GM18505 (cell line): ENCODE measurements around the gene TRIM47.

Source experiments
- ATAC-seq: cut with Tn5 transposase; IDR thresholded peaks from one replicate; pipeline ENCODE4 v1.9.1; 2021; ENCODE audit not compliant: unreplicated experiment
- POLR2A ChIP-seq: IDR thresholded peaks from 4 replicates; pipeline ENCODE4 v1.6.1; 2011; ENCODE audit warnings: borderline replicate concordance; ENCODE audit not compliant: insufficient read depth, insufficient read length; ENCODE audit errors: extremely low read depth

The TRIM47 gene

GRCh38 chr17:75917141-75917916, 38.9 kb upstream of the TRIM47 start:
- ATAC-seq = no peak
- no peak for TF ChIP-seq POLR2A

- TF ChIP-seq POLR2A = no peak
- ATAC-seq = no peak
These were observed 36.9 kb upstream of the TRIM47 start for GRCh38 chr17:75915268-75915667.

GRCh38 chr17:75914643-75915267, 36.4 kb upstream of the TRIM47 start:
- ATAC-seq = no peak
- no peak for TF ChIP-seq POLR2A

DNA sequence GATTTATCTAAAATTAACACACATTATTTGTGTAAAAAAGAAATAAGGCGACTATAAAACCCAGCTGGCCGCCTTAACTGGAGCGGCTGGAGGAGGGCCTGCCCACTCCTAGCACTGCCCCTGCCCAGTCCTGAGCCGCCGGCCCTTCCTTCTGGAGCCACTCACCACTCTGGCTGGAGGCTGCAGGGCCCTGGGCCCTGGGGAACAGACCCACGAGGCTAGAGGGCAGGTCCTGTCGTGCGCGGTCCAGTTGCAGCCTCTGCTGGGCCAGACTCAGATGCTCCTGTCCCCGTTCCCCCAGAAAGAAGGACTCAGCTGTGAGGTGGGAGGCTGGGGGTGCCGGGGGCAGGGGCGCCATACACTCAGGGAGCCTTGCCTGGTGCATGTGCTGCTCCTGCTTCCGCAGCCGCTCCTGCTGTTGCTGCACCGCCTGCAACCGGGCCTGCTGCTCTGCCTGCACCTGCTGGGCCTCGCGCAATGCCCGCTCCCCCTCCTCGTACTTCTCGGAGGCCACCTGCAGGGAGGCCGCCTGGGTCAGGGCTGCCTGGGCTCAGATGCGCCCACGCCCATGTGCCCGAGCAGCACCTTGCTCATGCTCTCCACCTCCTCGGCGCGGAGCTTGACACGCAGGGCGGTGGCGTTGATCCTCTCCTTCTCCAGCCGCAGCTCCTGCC, 35.3 kb upstream of the TRIM47 start:
- TF ChIP-seq POLR2A = no peak
- no peak for ATAC-seq

GRCh38 chr17:75910699-75911098, 32.3 kb upstream of the TRIM47 start:
- TF ChIP-seq POLR2A = no peak
- ATAC-seq = no peak

DNA sequence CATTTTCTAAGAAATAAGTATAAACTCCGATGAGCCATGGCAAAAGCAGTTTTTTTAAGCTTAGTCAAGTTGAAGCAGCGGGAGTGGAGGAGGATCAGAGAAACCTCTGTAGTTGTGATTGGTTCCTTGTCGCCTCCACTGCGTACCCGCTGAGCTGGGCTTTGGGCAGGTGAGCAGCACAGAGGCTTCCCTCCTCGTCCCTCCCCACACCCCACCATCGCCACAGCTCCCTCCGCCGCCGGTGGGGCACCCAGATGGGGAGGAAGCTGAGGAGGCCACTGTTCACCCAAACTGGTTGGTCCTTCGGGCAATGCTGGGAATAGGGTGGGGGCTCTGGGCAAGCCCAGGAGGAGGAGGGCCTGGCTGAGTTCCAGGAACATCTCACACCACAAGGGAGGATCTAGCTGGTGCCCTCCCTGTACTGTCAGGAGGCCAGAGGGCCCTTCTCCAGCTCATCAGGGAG, 31.5 kb upstream of the TRIM47 start:
- no peak for ATAC-seq

GRCh38 chr17:75909051-75909811, 30.9 kb upstream of the TRIM47 start:
- no peak for ATAC-seq
- TF ChIP-seq POLR2A = no peak

More for the DNA sequence above, 31.5 kb upstream of the TRIM47 start:
- no peak for TF ChIP-seq POLR2A

- no peak for ATAC-seq
- TF ChIP-seq POLR2A = no peak
These were observed 29.8 kb upstream of the TRIM47 start for GRCh38 chr17:75908201-75908600.

DNA sequence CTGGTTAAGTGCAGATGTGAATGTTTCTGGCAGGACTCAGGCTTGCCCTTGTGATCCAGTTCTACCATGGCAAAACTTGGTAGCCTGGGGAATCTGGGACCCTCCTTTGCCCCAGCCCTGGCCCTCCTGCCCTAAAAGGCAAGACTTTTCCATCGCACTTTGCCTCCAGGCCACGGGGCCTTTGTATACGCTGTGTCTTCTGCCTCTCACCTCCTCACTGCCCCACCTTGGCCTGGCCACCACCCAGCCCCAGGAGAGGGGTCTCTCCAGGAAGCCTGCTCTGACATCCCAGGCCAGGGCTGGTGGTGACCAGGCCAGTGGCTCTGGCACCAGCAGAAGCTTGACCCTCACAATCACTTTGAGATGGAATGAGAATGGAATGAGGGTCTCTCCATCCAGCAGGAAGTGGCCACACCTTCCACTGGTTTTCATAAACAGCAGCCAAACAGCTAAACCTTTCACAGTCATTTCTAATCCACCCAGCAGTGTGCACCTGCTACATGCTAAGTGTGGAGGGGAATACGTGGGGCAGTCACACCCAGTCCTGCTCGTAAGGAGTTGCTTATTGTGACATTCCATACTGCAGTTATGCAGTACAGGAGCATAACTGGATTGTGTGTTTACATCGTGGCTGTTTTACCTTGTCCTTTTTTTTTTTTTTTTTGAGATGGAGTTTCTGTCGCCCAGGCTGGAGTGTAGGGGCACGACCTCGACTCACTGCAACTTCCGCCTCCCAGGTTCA, 27.9 kb upstream of the TRIM47 start:
- ATAC-seq = no peak
- TF ChIP-seq POLR2A = no peak

GRCh38 chr17:75904749-75905521, 26.6 kb upstream of the TRIM47 start, which contains the start of gene MRPL38:
MRPL38 (minus strand) TSS chr17:75904884; CDS start chr17:75904875, 9 bp downstream.
- ATAC-seq = peak; percentile 94
- TF ChIP-seq POLR2A = peak; percentile 82

DNA sequence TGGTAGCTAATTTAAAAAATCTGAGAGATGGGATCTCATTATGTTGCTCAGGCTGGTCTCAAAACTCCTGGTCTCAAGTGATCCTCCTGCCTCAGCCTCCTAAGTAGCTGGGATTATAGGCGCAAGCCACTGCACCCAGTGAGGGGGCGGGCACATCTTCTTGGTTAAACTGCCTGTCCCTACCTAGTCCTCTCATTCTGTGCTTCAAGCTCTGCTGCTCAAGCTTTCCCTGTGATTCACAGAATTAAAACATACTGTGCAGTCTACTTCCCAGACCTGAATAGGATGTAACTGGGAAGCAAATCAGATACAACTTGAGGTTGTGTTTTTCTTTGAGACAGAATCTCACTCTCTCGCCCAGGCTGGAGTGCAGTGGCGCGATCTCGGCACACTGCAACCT, 24.0 kb upstream of the TRIM47 start:
- TF ChIP-seq POLR2A = no peak
- no peak for ATAC-seq

- no peak for TF ChIP-seq POLR2A
- no peak for ATAC-seq
These were observed 23.3 kb upstream of the TRIM47 start for GRCh38 chr17:75901727-75902126.
